ENCODE data around the gene SPRN. TPM values are rescaled to one million over a fixed set of nuclear protein-coding genes. Genes with fewer than 3 reads are reported as not detected.
"Not testable (repeated sequence)": the region's sequence is repeated elsewhere in the genome, so short reads cannot be mapped to it uniquely, and the experiment has no call there.

The SPRN gene
- total RNA-seq, 1 donor from 2014 or later: 0.06 TPM

DNA sequence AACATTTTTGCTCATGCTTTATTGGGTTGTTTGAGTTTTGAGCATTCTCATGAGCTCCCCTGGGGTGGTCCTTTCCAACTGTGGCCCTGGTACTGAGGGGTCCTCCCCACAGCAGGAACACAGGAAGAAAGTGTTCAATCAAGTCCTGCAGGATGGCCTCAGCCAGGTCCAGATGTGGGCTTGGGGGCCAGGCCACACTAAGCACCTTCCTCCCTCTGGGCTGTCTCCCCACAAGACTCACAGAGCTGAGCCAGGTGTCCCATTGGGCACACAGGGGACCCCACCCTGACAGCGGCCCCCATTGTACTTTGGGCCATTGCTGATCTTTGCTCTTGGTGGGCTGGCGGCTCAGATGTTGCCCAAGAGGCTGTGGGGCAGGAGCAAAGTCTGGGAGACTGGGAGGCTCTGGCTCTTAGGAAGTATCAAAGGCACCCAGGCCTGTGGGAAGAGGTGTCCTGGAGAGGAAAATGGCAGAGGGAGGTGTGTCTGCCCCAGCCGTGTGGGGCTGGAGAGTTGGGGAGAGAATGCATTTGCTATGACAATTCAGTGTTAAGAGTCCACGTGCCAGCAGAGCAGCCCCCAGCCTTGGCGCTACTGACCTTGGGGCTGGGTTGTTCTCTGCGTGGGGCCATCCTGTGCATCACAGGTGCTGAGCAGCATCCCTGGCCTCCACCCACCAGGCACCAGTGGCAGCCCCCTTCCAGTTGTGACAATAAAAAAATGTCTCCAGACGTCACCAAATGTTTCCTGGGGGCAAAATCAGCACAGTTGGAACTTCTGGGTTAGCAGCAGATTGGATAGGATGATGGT is 47.1 kb upstream of the SPRN start:
- H3K9me3 ChIP-seq (ENCODE audit: low read depth): peaks cover 3% of the 10 kb centered on the region
- no peaks in the 10 kb centered on the region for H3K36me3 Mint-ChIP-seq
- H3K27ac ChIP-seq: no peak overlapping the region
- no peaks in the 10 kb centered on the region for H3K36me3 ChIP-seq
- H3K4me3 Mint-ChIP-seq: no peak overlapping the region
- no peak overlapping the region for H3K27ac Mint-ChIP-seq
- no peaks in the 10 kb centered on the region for H3K4me1 Mint-ChIP-seq
- H3K9me3 Mint-ChIP-seq: peaks cover 20% of the 10 kb centered on the region
- no peaks in the 10 kb centered on the region for H3F3A ChIP-seq (ENCODE audit: low read depth)
- TF ChIP-seq EZH2phosphoT487 (IDR thresholded peaks at IDR 0.05) (no peak), EZH2 (IDR thresholded peaks at IDR 0.05) (no peak)
- TF ChIP-seq, protein P1, sequence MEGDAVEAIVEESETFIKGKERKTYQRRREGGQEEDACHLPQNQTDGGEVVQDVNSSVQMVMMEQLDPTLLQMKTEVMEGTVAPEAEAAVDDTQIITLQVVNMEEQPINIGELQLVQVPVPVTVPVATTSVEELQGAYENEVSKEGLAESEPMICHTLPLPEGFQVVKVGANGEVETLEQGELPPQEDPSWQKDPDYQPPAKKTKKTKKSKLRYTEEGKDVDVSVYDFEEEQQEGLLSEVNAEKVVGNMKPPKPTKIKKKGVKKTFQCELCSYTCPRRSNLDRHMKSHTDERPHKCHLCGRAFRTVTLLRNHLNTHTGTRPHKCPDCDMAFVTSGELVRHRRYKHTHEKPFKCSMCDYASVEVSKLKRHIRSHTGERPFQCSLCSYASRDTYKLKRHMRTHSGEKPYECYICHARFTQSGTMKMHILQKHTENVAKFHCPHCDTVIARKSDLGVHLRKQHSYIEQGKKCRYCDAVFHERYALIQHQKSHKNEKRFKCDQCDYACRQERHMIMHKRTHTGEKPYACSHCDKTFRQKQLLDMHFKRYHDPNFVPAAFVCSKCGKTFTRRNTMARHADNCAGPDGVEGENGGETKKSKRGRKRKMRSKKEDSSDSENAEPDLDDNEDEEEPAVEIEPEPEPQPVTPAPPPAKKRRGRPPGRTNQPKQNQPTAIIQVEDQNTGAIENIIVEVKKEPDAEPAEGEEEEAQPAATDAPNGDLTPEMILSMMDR (IDR thresholded peaks at IDR 0.05): no peak
- H3K9ac ChIP-seq: no peak overlapping the region
- H4K20me1 ChIP-seq (ENCODE audit: low read depth): no peaks in the 10 kb centered on the region
- no peaks in the 10 kb centered on the region for H3K4me1 ChIP-seq
- no peaks in the 10 kb centered on the region for H3K79me2 ChIP-seq (ENCODE audit: low read depth)
- H3K27me3 ChIP-seq: no peaks in the 10 kb centered on the region
- DNase-seq (ENCODE audit: low spot score): no peak
- no peak overlapping the region for H3K4me3 ChIP-seq
- peaks cover 8% of the 10 kb centered on the region for H3K27me3 Mint-ChIP-seq (ENCODE audit: insufficient read depth, low read depth)
- H3K4me2 ChIP-seq: no peak overlapping the region
- H2AFZ ChIP-seq (replicated peaks): no peak overlapping the region

DNA sequence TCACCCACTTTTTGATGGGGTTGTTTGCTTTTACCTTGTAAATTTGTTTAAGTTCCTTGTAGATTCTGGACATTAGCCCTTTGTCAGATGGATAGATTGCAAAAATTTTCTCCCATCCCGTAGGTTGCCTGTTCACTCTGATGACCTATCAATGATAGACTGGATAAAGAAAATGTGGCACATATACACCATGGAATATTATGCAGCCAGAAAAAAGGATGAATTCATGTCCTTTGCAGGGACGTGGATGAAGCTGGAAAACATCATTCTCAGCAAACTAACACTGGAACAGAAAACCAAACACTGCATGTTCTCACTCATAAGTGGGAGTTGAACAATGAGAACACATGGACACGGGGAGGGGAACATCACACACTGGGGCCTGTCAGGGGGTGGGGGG is 44.8 kb upstream of the SPRN start:
- not testable (repeated sequence) for H3K4me1 ChIP-seq; H3K27me3 ChIP-seq; H3K79me2 ChIP-seq (ENCODE audit: low read depth); H3K9ac ChIP-seq; H3K27ac ChIP-seq; H2AFZ ChIP-seq (replicated peaks); H3F3A ChIP-seq (ENCODE audit: low read depth); H3K36me3 Mint-ChIP-seq; H3K4me2 ChIP-seq; H3K36me3 ChIP-seq; H3K27ac Mint-ChIP-seq; H3K27me3 Mint-ChIP-seq (ENCODE audit: insufficient read depth, low read depth); H4K20me1 ChIP-seq (ENCODE audit: low read depth); DNase-seq (ENCODE audit: low spot score); H3K4me3 ChIP-seq; H3K4me1 Mint-ChIP-seq; H3K9me3 ChIP-seq (ENCODE audit: low read depth); H3K4me3 Mint-ChIP-seq
- H3K9me3 Mint-ChIP-seq: peaks cover 16% of the 10 kb centered on the region

DNA sequence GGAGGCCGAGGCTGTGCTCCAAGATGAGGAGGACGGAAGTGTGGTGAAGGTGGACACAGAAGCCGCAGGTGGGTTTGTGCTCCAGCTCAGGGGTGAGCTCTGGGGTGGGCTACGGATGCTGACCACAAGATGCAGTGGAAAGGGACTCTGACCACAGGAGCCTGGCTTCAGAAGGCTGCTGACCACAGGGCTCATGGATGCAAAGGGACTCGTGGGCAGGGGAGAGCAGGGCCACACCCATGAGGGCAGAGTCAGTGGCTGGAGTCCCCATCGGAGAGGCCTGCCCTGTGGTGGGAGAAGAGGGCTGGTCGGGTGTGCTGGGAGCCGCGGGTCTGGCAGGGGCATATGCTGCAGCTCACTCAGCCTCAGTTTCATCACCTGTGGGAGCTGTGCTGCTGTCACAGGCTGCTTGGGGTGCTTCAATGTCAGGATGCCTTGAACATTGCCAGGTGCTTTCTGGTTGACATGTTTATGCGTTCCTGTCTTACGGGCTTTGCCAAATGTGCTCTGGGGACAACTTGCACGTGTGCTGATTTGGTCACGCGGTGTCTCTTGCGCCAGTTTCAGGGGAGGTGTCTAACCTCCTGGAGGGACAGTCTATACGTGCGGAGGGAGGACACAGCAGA is 43.0 kb upstream of the SPRN start:
- peaks cover 3% of the 10 kb centered on the region for H3K9me3 ChIP-seq (ENCODE audit: low read depth)
- H3K27ac ChIP-seq: no peak overlapping the region
- no peak overlapping the region for H3K9ac ChIP-seq
- H3K4me3 ChIP-seq: no peak overlapping the region
- H3F3A ChIP-seq (ENCODE audit: low read depth): no peaks in the 10 kb centered on the region
- no peak overlapping the region for H2AFZ ChIP-seq (replicated peaks)
- no peak overlapping the region for H3K4me2 ChIP-seq
- no peak overlapping the region for H3K27ac Mint-ChIP-seq
- H4K20me1 ChIP-seq (ENCODE audit: low read depth): no peaks in the 10 kb centered on the region
- H3K36me3 ChIP-seq: no peaks in the 10 kb centered on the region
- H3K27me3 ChIP-seq: no peaks in the 10 kb centered on the region
- no peaks in the 10 kb centered on the region for H3K4me1 Mint-ChIP-seq
- peaks cover 15% of the 10 kb centered on the region for H3K9me3 Mint-ChIP-seq
- no peaks in the 10 kb centered on the region for H3K36me3 Mint-ChIP-seq
- no peak for DNase-seq (ENCODE audit: low spot score)
- no peaks in the 10 kb centered on the region for H3K79me2 ChIP-seq (ENCODE audit: low read depth)
- no peak overlapping the region for H3K4me3 Mint-ChIP-seq
- no peaks in the 10 kb centered on the region for H3K4me1 ChIP-seq
- no peak for TF ChIP-seq EZH2 (IDR thresholded peaks at IDR 0.05)
- TF ChIP-seq, protein P1 (IDR thresholded peaks at IDR 0.05): no peak
- TF ChIP-seq EZH2phosphoT487 (IDR thresholded peaks at IDR 0.05): no peak
- H3K27me3 Mint-ChIP-seq (ENCODE audit: insufficient read depth, low read depth): peaks cover 8% of the 10 kb centered on the region

DNA sequence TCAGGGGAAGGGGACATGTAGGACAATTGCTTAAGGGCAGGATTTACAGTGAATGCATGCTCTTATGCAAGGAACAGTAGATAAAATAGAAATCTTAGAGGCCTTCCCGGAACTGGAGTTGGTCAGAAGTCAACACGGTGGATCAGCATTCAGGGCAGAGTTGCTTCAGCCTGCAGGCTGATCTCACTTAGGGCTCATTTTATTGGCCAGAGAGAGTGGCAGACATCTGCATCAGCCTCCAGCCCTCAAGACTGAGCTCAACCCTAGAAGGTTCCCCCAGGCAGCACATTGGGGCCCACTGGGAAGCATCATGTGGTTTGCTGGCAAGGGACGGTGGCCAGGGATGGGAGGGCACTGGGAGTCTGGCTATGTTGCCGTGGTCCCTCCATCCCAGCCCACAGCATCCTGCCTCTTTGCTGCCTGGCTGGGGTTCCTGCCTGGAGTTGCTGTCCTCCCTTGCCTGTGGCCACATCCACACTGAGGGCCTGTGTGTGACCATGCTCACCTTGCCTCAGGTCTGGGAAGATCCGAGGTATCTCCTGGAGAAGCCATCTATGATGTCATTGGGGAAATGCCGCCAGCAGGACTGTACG is 42.4 kb upstream of the SPRN start:
- no peaks in the 10 kb centered on the region for H4K20me1 ChIP-seq (ENCODE audit: low read depth)
- no peaks in the 10 kb centered on the region for H3K27me3 ChIP-seq
- no peaks in the 10 kb centered on the region for H3F3A ChIP-seq (ENCODE audit: low read depth)
- peaks cover 8% of the 10 kb centered on the region for H3K27me3 Mint-ChIP-seq (ENCODE audit: insufficient read depth, low read depth)
- H3K36me3 ChIP-seq: no peaks in the 10 kb centered on the region
- no peak overlapping the region for H3K4me3 ChIP-seq
- H3K36me3 Mint-ChIP-seq: no peaks in the 10 kb centered on the region
- no peak for TF ChIP-seq EZH2phosphoT487 (IDR thresholded peaks at IDR 0.05)
- TF ChIP-seq, protein P1 (IDR thresholded peaks at IDR 0.05): no peak
- no peak for TF ChIP-seq EZH2 (IDR thresholded peaks at IDR 0.05)
- H3K79me2 ChIP-seq (ENCODE audit: low read depth): no peaks in the 10 kb centered on the region
- no peak overlapping the region for H3K9ac ChIP-seq
- H3K27ac Mint-ChIP-seq: no peak overlapping the region
- H2AFZ ChIP-seq (replicated peaks): no peak overlapping the region
- no peaks in the 10 kb centered on the region for H3K4me1 Mint-ChIP-seq
- H3K4me1 ChIP-seq: no peaks in the 10 kb centered on the region
- peaks cover 15% of the 10 kb centered on the region for H3K9me3 Mint-ChIP-seq
- H3K27ac ChIP-seq: no peak overlapping the region
- H3K4me2 ChIP-seq: no peak overlapping the region
- DNase-seq (ENCODE audit: low spot score): no peak
- peaks cover 3% of the 10 kb centered on the region for H3K9me3 ChIP-seq (ENCODE audit: low read depth)
- no peak overlapping the region for H3K4me3 Mint-ChIP-seq

All from neural progenitor cell (in vitro differentiated cells).